HCT116 (cell line): ENCODE results near the gene SENP8. TPM values are rescaled to one million over a fixed set of nuclear protein-coding genes. Genes with fewer than 3 reads are reported as not detected.

ENCODE experiments used
- ATAC-seq: fragments of 200-7000 bp; cut with Tn5 transposase; 2 replicates; pipeline ENCODE4 v1.9.1; 2020; ENCODE audit warnings: mild to moderate bottlenecking, moderate library complexity
- BruUV-seq: library from RNA; stranded (reverse); fragments of 400-500 nt; replicated peaks from 2 replicates; lab custom pipeline; 2021; lab: Mats Ljungman, UMichigan
- CTCF ChIA-PET: fragments of 300-600 bp; sonication (Branson Sonifier 250); formaldehyde crosslinking; loops from one replicate; lab custom pipeline; 2021; ENCODE audit warnings: antibody characterized with exemption; lab: Charles Lee
- POLR2A ChIA-PET: fragments of 300-600, 350-600 bp; sonication (Branson Sonifier 250); formaldehyde crosslinking; loops from one replicate; lab custom pipeline; 2021; ENCODE audit warnings: antibody characterized with exemption; lab: Charles Lee
- RAD21 ChIA-PET, 2 experiments: fragments of 300-600 bp; sonication (Branson Sonifier 250); formaldehyde crosslinking; loops; one replicate each; lab custom pipeline; 2023; ENCODE audit warnings: low total read pairs in 2 of 2; ENCODE audit not compliant: uncharacterized antibody in 2 of 2, unreplicated experiment in 2 of 2, low non-redundant PET in 1 of 2; lab: Charles Lee
- DNase-seq: peaks from one replicate; pipeline ENCODE4 v3.0.0-alpha.2; 2010; ENCODE audit warnings: low read depth, low spot score
- H2AFZ ChIP-seq: fragments of 200-600 bp; shearing (Covaris generic), sonication (generic); 2 replicates; pipeline ENCODE4 v1.6.1; 2017; ENCODE audit warnings: low read depth, mixed run types, mixed read lengths, antibody characterized with exemption, low read length; ENCODE audit not compliant: poor library complexity, severe bottlenecking
- H3K27ac ChIP-seq: 2 replicates; pipeline ENCODE4 v1.5.1; 2012; ENCODE audit warnings: low read depth, low read length
- H3K27me3 ChIP-seq: fragments of 200-600 bp; sonication (generic); 2 replicates; pipeline ENCODE4 v1.6.1; 2016; ENCODE audit warnings: mixed run types, low read length, mixed read lengths; ENCODE audit not compliant: insufficient read depth
- H3K36me3 ChIP-seq, 2 experiments: fragments of 200-500 bp in 1 of 2; fragments of 200-600 bp in 1 of 2; sonication (Bioruptor generic) in 1 of 2; sonication (generic) in 1 of 2; 2 replicates each; pipeline versions ENCODE4 v1.5.1 to v1.6.1; 2014 to 2016; ENCODE audit warnings: low read length in 2 of 2, inconsistent platforms in 1 of 2, mixed read lengths in 1 of 2, mixed run types in 1 of 2; ENCODE audit not compliant: insufficient read depth in 2 of 2, control insufficient read depth in 1 of 2
- H3K4me1 ChIP-seq, 2 experiments: fragments of 200-600 bp in 1 of 2; sonication (generic) in 1 of 2; 2 replicates each; pipeline versions ENCODE4 v1.5.1 to v1.6.1; 2012 to 2017; ENCODE audit warnings: low read length in 2 of 2, inconsistent platforms in 1 of 2, mild to moderate bottlenecking in 1 of 2, mixed read lengths in 1 of 2, mixed run types in 1 of 2, moderate library complexity in 1 of 2; ENCODE audit not compliant: insufficient read depth in 2 of 2, control insufficient read depth in 1 of 2
- H3K4me2 ChIP-seq: fragments of 200-600 bp; sonication (generic); 2 replicates; pipeline ENCODE4 v1.6.1; 2017; ENCODE audit warnings: mixed run types, low read length, mixed read lengths
- H3K4me3 ChIP-seq, 2 experiments: fragments of 200-600 bp in 1 of 2; sonication (generic) in 1 of 2; replicated peaks in 1 of 2; 2 replicates each; pipeline ENCODE4 v1.5.1; 2011 to 2016; ENCODE audit warnings: low read length in 2 of 2, control low read depth in 1 of 2, low read depth in 1 of 2, mild to moderate bottlenecking in 1 of 2, mixed read lengths in 1 of 2, mixed run types in 1 of 2
- H3K79me2 ChIP-seq: fragments of 200-600 bp; sonication (generic); 2 replicates; pipeline ENCODE4 v1.6.1; 2017; ENCODE audit warnings: mild to moderate bottlenecking, mixed run types, low read length, moderate library complexity, mixed read lengths; ENCODE audit not compliant: insufficient read depth
- H3K9ac ChIP-seq: fragments of 200-600 bp; sonication (generic); 2 replicates; pipeline ENCODE4 v1.6.1; 2016; ENCODE audit warnings: low read length, mixed read lengths
- H3K9me2 ChIP-seq: fragments of 200-600 bp; sonication (generic), shearing (Covaris generic); 2 replicates; pipeline ENCODE4 v1.6.1; 2017; ENCODE audit warnings: mixed run types, mild to moderate bottlenecking, moderate library complexity; ENCODE audit not compliant: insufficient read depth
- H3K9me3 ChIP-seq, 2 experiments: fragments of 200-500 bp in 1 of 2; fragments of 200-600 bp in 1 of 2; sonication (Bioruptor generic) in 1 of 2; sonication (generic) in 1 of 2; 2 replicates each; pipeline ENCODE4 v1.6.1; 2014 to 2017; ENCODE audit warnings: low read length in 2 of 2, mixed read lengths in 2 of 2, inconsistent platforms in 1 of 2, low read depth in 1 of 2, mild to moderate bottlenecking in 1 of 2, mixed run types in 1 of 2, moderate library complexity in 1 of 2; ENCODE audit not compliant: control insufficient read depth in 1 of 2, insufficient read depth in 1 of 2
- H4K20me1 ChIP-seq: fragments of 200-600 bp; sonication (generic), shearing (Covaris generic); 2 replicates; pipeline ENCODE4 v1.6.1; 2017; ENCODE audit warnings: mixed run types, mild to moderate bottlenecking, moderate library complexity; ENCODE audit not compliant: insufficient read depth
- ATF3 ChIP-seq: IDR thresholded peaks from 2 replicates; pipeline ENCODE4 v1.6.1; 2012
- CEBPB ChIP-seq: IDR thresholded peaks from 2 replicates; pipeline ENCODE4 v1.6.1; 2012; ENCODE audit warnings: low read depth
- ELF1 ChIP-seq: IDR thresholded peaks from 2 replicates; pipeline ENCODE4 v1.6.1; 2012; ENCODE audit warnings: low read depth, borderline replicate concordance
- EZH2phosphoT487 ChIP-seq: fragments of 200-600 bp; IDR thresholded peaks from 2 replicates; pipeline ENCODE4 v1.6.1; 2018; ENCODE audit warnings: antibody characterized with exemption, borderline replicate concordance
- FOSL1 ChIP-seq: IDR thresholded peaks from 2 replicates; pipeline ENCODE4 v1.6.1; 2012; ENCODE audit warnings: low read depth
- POLR2AphosphoS5 ChIP-seq: IDR thresholded peaks from 2 replicates; pipeline ENCODE4 v1.6.1; 2011; ENCODE audit warnings: mild to moderate bottlenecking, low read depth, low read length, moderate library complexity
- RAD21 ChIP-seq: IDR thresholded peaks from 2 replicates; pipeline ENCODE4 v1.6.1; 2012; ENCODE audit warnings: low read depth, mild to moderate bottlenecking
- SIN3A ChIP-seq: IDR thresholded peaks from 2 replicates; pipeline ENCODE4 v1.6.1; 2012; ENCODE audit warnings: low read depth
- SP1 ChIP-seq: IDR thresholded peaks from 2 replicates; pipeline ENCODE4 v1.6.1; 2012; ENCODE audit warnings: low read depth
- SRF ChIP-seq: IDR thresholded peaks from 2 replicates; pipeline ENCODE4 v1.6.1; 2012; ENCODE audit warnings: low read depth
- TCF7L2 ChIP-seq: IDR thresholded peaks from 2 replicates; pipeline ENCODE4 v1.7.0; 2011; ENCODE audit warnings: borderline replicate concordance, inconsistent platforms; ENCODE audit not compliant: insufficient read depth, insufficient read length; ENCODE audit errors: extremely low read depth
- YY1 ChIP-seq: IDR thresholded peaks from 2 replicates; pipeline ENCODE4 v1.6.1; 2011; ENCODE audit warnings: low read length, low read depth, moderate library complexity, mild to moderate bottlenecking; ENCODE audit not compliant: insufficient replicate concordance; ENCODE audit errors: extremely low read depth
- intact Hi-C: fragments of 100-400 bp; cut with micrococcal nuclease; formaldehyde crosslinking; loops from 2 replicates; pipeline ENCODE4 v1.10.0; 2022
- total RNA-seq: library from RNA; stranded (reverse); gene quantifications from one replicate; pipeline ENCODE4 v1.2.1, GENCODE V29; 2021; ENCODE audit not compliant: unreplicated experiment

SENP8 gene
- total RNA-seq, 1 experiment from 2014 or later: 3.8 TPM

- RAD21 ChIA-PET: no interaction called here
- no TSS peak for BruUV-seq
- no peaks in the 10 kb centered on the region for H3K36me3 ChIP-seq
- CTCF ChIA-PET: interaction anchor here (1.4 to 1.5 kb wide), 2 partner anchors 401 to 410 kb away, joined by 3 to 10 read pairs; no protein-coding TSS in a partner anchor
- no peaks in the 10 kb centered on the region for H3K9me2 ChIP-seq
- H3K4me2 ChIP-seq: no peak overlapping the region
- POLR2A ChIA-PET: no interaction called here
- H3K79me2 ChIP-seq: no peaks in the 10 kb centered on the region
- no peaks in the 10 kb centered on the region for H3K9me3 ChIP-seq
- no peak for ATAC-seq
- H4K20me1 ChIP-seq: no peaks in the 10 kb centered on the region
- no peaks in the 10 kb centered on the region for H3K27me3 ChIP-seq
- H3K4me1 ChIP-seq: peaks cover 4 to 12% of the 10 kb centered on the region in 2 experiments; a peak in 3 of 4 replicates
- intact Hi-C loops: no loop called here
- TF ChIP-seq SIN3A (no peak), SRF (no peak), ELF1 (no peak), FOSL1 (no peak), SP1 (no peak), ATF3 (no peak), EZH2phosphoT487 (no peak), TCF7L2 (no peak)
- TF ChIP-seq, all 23 proteins: peak for 0
- Histone ChIP-seq H2AFZ (no peak overlapping the region), H3K4me3 (no peak overlapping the region), H3K9ac (no peak overlapping the region), H3K27ac (no peak overlapping the region)
- DNase-seq: no peak
Measured at GRCh38 chr15:72154316-72154715, 36.1 kb downstream of the SENP8 start.

GRCh38 chr15:72155003-72155621, 36.9 kb downstream of the SENP8 start:
- no peaks in the 10 kb centered on the region for H3K36me3 ChIP-seq
- H3K4me1 ChIP-seq: peaks cover 4 to 12% of the 10 kb centered on the region in 2 experiments; a peak in 3 of 4 replicates
- H3K27me3 ChIP-seq: no peaks in the 10 kb centered on the region
- H3K27ac ChIP-seq: no peak overlapping the region
- no peak overlapping the region for H3K4me3 ChIP-seq
- POLR2A ChIA-PET: no interaction called here
- no peak for DNase-seq
- H4K20me1 ChIP-seq: no peaks in the 10 kb centered on the region
- H3K9me3 ChIP-seq: no peaks in the 10 kb centered on the region
- RAD21 ChIA-PET: no interaction called here
- intact Hi-C loops: loop anchor here (5.0 kb wide), 2 partner anchors 583 to 1183 kb away; no protein-coding TSS in a partner anchor
- H3K9ac ChIP-seq: no peak overlapping the region
- H2AFZ ChIP-seq: no peak overlapping the region
- no peaks in the 10 kb centered on the region for H3K79me2 ChIP-seq
- H3K9me2 ChIP-seq: no peaks in the 10 kb centered on the region
- no peak for TF ChIP-seq RAD21
- no peak for TF ChIP-seq YY1
- no peak for TF ChIP-seq CEBPB
- TF ChIP-seq POLR2AphosphoS5: no peak
- no peak for TF ChIP-seq SP1
- TF ChIP-seq ATF3: no peak
- no TSS peak for BruUV-seq
- no peak overlapping the region for H3K4me2 ChIP-seq
- ATAC-seq: no peak
- CTCF ChIA-PET: no interaction called here
